ENCODE results near the gene REG3A.

REG3A gene

DNA sequence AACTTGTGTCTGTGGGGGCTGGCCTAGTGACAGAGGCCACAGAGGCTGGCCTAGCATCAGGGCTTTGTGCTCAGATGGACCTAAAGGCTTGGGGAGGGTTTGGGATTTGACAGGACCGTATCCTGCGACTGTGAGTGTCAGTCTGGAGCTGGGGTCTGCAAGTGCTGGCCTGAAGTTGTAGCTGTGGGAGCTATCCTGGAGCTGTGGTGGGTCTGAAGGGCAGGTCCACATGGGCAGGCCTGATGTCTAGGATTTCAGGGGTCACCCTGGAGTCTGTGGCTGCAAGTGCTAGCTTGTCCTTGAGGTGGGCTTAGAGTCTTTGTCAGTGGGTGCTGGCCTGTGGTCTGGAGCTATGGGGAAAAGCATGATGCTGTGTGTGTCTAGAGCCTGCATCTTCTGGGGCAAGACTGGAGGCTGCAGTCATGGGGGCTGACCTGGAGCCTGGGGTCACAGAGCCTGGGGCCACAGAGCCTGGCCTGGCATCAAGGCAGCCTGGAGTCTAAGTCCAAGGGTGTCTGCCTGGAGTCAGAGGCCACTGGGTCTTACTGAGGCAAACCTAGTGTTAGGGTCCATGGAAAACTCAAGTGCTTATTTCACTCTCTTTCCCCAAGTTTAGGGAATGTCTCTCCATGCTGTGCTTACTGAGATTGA is 3.6 kb downstream of the REG3A start:
- no peak for DNase-seq (ENCODE audit: extremely low read depth, low read depth)
- H3K4me3 ChIP-seq (replicated peaks; ENCODE audit: low read depth, low read length): no peak overlapping the region
- TF ChIP-seq, protein P1, sequence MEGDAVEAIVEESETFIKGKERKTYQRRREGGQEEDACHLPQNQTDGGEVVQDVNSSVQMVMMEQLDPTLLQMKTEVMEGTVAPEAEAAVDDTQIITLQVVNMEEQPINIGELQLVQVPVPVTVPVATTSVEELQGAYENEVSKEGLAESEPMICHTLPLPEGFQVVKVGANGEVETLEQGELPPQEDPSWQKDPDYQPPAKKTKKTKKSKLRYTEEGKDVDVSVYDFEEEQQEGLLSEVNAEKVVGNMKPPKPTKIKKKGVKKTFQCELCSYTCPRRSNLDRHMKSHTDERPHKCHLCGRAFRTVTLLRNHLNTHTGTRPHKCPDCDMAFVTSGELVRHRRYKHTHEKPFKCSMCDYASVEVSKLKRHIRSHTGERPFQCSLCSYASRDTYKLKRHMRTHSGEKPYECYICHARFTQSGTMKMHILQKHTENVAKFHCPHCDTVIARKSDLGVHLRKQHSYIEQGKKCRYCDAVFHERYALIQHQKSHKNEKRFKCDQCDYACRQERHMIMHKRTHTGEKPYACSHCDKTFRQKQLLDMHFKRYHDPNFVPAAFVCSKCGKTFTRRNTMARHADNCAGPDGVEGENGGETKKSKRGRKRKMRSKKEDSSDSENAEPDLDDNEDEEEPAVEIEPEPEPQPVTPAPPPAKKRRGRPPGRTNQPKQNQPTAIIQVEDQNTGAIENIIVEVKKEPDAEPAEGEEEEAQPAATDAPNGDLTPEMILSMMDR (IDR thresholded peaks at IDR 0.05; ENCODE audit: low read depth, low read length, missing control alignments): no peak

- TF ChIP-seq, protein P1 (IDR thresholded peaks at IDR 0.05; ENCODE audit: low read depth, low read length, missing control alignments): no peak
- DNase-seq (ENCODE audit: extremely low read depth, low read depth): no peak
- no peak overlapping the region for H3K4me3 ChIP-seq (replicated peaks; ENCODE audit: low read depth, low read length)
Observed at GRCh38 chr2:79139423-79139822, 20.1 kb downstream of the REG3A start.

GRCh38 chr2:79138385-79138784 is 21.2 kb downstream of the REG3A start:
- H3K4me3 ChIP-seq (replicated peaks; ENCODE audit: low read depth, low read length): no peak overlapping the region
- no peak for DNase-seq (ENCODE audit: extremely low read depth, low read depth)
- TF ChIP-seq, protein P1 (IDR thresholded peaks at IDR 0.05; ENCODE audit: low read depth, low read length, missing control alignments): no peak

DNA sequence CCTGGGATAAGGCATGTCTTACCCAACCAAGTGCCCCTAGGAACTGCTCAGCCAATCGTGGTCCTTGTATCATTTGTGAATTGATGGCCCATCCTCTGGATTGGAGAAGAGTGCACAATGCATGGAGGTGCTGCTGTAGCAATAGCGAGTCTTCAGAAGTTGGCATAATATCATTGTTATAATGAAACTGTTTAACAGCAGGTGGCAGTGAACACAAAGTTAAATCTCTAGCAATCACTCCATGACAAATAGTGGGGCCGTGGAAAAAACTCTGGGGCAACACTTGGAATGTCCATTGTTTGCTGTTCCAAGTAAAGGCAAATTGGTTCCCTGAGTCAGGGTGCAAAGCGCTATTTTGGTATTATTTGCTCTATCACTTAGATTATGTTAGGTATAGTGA is 27.9 kb downstream of the REG3A start:
- DNase-seq (ENCODE audit: extremely low read depth, low read depth): no peak
- TF ChIP-seq, protein P1 (IDR thresholded peaks at IDR 0.05; ENCODE audit: low read depth, low read length, missing control alignments): no peak
- no peak overlapping the region for H3K4me3 ChIP-seq (replicated peaks; ENCODE audit: low read depth, low read length)

- TF ChIP-seq, protein P1 (IDR thresholded peaks at IDR 0.05; ENCODE audit: low read depth, low read length, missing control alignments): no peak
- DNase-seq (ENCODE audit: extremely low read depth, low read depth): no peak
- no peak overlapping the region for H3K4me3 ChIP-seq (replicated peaks; ENCODE audit: low read depth, low read length)
Observed at GRCh38 chr2:79129804-79130203, 29.7 kb downstream of the REG3A start.

DNA sequence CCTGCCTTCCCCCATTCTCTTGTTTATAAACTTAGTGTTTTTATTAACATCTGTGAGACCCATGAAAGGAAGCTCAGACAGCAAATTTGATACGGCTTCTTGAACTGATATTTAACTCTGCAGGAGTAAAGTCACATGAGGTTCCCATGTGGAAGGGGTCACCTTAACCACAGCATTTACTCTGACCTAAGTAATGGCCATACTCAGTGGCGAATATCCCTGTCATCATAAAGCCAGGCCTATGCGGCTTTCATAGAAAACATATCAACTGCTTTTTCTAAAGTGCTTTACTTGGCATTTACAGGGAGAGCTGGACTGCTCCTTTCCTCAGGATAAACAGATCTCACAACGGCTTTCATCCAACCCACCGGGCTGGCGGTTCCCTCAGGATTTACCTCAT is 30.3 kb downstream of the REG3A start:
- TF ChIP-seq, protein P1 (IDR thresholded peaks at IDR 0.05; ENCODE audit: low read depth, low read length, missing control alignments): no peak
- DNase-seq (ENCODE audit: extremely low read depth, low read depth): no peak
- H3K4me3 ChIP-seq (replicated peaks; ENCODE audit: low read depth, low read length): no peak overlapping the region

GRCh38 chr2:79128406-79128805 is 31.1 kb downstream of the REG3A start:
- no peak overlapping the region for H3K4me3 ChIP-seq (replicated peaks; ENCODE audit: low read depth, low read length)
- TF ChIP-seq, protein P1 (IDR thresholded peaks at IDR 0.05; ENCODE audit: low read depth, low read length, missing control alignments): no peak
- no peak for DNase-seq (ENCODE audit: extremely low read depth, low read depth)
